ENCODE results near the gene CLIP2.
"Not testable (repeated sequence)": the region's sequence is repeated elsewhere in the genome, so short reads cannot be mapped to it uniquely, and the experiment has no call there.

The CLIP2 gene

DNA sequence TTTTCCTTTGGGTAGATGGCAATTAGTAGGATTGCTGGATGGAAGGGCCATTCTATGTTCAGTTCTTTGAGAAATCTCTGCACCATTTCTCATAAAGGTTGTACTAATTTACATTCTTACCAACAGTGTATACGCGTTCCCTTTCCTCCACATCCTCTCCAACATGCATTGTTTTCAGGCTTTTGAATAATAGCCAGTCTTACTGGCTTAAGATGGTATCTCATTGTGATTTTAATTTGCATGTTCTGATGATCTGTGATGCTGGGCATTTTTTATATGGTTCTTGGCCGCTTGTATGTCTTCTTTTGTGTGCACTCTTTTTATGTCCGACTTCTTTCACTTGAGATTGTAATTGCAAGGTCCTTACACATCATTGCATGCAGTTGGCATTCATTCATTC is 11.7 kb downstream of the CLIP2 start:
- no peak for DNase-seq

DNA sequence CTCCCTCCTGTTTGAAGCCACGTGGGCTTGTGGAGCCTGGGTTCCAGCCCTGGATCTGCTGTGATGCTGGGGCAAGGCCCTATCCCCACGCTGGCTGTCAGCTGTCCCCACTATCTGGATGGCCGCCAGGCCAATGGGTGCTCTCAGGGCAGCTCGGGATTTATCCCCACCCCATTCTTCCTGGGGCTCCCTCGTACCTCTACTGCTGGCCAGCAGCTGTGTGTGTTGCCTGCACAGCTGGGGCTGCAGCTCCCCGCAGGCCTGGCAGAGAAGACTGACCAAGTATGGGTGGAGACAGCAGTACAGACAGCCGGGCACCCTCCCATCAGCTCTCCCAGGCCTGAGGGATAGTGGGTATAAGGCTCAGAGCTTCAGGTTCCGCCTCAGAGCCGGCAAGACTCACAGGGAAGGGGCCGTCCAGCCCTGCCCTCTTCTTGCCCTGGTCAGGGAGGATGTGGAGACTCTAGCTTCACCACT is 13.6 kb downstream of the CLIP2 start:
- DNase-seq: no peak

DNA sequence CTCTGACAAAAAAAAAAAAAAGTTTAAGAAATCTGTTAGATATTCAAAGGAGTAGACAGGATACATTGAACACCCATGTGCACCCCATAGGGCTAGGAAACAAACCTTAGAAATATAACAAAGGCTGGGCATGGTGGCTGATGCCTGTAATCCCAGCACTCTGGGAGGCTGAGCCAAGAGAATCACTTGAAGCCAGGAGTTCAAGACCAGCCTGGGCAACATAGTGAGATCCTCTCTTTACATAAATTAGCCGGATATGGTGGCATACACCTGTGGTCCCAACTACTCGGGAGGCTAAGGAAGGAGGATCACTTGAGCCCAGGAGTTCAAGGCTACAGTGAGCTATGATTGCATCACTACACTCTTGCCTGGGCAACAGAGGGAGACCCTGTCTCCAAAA is 15.3 kb downstream of the CLIP2 start:
- no peak for DNase-seq

DNA sequence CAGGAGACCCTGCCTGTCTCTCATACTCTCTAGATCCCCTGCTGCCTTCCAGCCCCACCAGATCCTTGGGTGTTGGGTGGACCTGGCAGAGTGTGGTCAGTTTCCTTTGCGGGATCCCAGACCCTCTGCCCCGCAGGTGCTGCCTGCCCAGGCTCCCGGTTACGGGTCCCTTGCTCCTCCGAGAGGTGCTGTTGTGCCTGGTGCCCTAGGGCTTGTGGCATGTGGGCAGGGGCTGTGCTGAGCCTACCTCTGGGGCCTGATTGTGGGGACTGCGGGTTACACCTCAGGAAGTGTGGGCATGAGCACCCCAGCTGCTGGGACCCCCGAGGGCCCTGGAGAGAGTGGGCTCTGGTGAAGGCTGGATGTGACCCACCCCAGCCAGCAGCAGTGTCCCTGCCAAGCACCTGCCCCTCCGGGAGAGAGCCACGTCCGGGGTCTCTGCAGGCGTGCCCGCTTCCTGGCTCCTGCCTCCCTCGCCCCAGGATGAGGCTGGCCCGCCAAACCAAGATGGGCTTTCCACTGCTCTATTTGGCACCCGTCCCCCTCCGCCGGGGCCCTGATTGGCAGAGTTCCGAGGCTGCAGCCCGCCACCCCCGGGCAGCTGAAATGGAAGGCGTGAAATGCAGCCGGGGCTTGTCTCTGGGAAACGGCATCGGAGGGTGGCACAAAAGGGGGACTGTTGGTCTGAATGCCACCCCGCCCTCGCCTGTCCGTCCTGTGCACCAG is 17.0 kb downstream of the CLIP2 start:
- no peak for DNase-seq

DNA sequence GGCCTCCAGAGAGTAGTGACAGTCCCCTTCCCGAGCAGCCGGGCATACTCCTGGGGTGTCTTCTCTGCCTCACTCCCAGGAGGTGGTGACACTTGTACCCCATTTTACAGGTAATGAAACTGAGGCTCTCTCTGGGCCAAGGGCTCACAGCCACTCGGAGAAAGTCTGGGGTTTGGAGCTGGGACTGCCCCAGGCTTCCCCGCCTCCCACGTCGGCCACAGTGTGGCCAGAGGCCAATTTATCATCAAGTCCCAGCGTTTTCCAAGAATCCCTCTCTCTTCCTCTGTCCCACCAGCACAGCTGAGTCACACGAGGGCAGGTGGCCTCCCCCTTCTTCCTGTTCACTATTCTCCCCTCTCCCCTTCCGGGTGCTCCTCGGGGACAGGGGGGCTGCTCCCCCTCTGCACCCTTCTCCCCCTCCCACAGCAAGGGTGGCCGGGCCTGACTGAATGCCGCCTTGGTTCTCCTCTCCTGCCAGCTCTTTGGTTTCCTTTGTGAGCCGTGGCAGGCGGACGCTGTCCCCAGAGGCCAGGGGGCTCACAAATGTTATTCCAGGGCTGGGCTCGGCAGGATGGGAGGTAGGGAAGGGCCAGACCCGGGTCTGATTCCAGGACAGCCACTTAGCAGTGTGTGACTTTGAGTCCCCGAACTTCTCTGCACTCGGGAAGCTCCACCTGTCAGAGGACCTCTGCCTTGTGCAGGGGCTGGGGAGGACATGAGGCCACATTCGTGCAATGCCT is 17.7 kb downstream of the CLIP2 start:
- DNase-seq: peak; percentile 88

DNA sequence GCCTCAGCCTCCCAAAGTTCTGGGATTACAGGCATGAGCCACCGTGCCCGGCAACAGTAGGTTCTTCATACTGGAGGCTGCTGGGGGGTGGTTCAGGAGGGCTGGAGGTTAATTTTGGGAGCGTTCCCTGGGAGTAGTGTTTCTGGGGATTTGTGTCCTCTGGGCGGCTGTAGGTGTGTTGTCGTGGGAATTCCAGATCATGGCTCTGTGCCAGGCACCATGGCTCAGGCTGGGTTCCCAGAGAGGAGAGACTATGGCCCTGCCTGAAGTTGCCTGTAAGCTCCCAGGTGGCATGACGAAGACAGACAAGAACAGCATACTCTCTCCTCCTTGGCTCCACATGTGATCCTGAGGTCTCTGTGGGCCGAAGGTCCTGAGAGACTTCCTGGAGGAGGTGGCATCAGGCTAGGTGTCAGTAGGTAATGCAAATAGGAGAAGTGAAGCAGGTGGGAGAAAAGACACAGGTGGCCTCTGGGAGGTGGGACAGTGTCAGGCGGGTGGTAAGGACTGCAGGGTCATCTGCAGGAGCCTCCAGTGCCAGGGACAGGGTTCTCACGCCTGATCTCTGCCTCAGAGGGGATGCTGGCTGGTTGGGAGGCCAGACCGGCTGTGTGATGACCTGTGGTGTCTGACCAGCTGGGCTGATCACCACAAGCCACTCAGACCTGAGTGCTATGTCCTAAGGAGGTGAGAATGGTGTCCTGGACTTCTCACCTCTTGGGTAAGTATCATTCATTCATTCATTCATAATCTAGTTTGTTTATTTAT is 18.7 kb downstream of the CLIP2 start:
- no peak for DNase-seq

DNA sequence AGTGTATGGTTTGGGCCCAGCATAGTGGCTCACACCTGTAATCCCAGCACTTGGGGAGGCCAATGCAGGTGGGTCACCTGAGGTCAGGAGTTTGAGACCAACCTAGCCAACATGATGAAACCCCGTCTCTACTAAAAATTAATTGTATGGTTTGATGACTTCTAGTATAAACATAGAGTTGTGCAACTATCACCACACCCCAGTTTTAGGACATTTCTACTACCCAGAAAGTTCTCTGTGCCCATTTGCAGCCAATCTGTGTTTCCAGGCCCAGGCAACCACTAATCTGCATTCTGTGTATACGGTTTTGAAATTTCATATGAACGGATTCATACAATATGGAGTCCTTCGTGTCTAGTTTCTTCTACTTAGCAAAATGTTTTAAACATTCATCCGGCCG is 20.0 kb downstream of the CLIP2 start:
- DNase-seq: no peak

DNA sequence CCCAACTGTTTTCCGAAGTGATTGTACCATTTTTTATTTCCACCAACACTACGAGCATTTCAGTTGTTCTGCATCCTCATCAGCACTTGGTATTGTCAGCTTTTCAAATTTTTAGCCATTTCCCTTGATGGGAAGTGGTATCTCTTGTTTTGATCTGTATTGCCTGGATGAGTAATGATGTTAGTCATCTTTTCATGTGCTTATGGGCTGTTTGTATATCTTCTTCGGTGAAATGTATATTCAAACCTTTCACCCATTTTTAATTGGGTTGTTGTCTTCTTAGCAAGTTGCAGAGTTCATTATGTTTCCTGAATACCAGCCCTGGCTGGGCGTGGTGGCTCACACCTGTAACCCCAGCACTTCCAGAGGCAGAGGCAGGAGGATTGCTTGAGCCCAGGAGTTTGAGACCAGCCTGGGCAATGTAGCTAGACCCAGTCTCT is 22.1 kb downstream of the CLIP2 start:
- DNase-seq: peak; percentile 33

DNA sequence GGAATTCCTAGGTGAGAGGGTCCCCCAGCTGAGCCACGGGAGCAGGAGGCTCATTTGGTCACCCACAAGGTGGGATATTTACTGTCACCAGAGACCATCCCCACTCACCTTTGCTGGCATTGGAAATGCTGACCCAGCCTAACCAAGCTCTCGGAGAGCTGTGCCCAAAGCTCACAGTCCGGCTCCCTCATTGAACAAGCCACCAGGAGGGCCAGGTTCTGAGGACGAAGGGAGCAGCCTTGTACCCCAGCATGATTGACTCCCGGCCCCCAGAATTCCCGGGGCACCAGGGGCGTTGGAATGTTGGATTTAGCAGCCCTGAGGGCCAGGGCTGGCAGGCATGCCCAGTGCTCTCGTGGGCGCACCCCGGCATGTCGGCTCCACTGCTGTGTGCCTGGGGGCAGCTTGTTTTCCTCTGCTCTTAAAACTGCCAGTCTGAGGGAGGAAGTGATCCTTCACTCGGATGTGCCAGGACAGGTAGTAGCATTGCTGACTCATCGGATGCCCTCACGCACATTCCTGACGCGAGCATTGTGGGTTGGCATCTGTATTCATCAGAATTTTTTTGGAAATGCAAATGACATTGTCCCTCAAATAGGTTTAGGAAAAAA is 23.3 kb downstream of the CLIP2 start:
- DNase-seq: no peak

DNA sequence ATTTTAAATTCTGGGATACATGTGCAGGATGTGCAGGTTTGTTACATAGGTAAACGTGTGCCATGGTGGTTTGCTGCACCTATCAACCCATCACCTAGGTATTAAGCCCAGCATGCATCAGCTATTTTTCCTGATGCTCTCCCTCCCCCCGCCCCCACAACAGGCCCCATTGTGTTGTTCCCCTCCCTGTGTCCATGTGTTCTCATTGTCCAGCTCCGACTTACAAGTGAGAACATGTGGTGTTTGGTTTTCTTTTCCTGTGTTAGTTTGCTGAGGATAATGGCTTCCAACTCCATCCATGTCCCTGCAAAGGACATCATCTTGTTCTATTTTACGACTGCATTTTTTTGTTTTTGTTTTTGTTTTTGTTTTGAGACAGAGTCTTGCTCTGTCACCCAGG is 26.7 kb downstream of the CLIP2 start:
- not testable (repeated sequence) for DNase-seq

DNA sequence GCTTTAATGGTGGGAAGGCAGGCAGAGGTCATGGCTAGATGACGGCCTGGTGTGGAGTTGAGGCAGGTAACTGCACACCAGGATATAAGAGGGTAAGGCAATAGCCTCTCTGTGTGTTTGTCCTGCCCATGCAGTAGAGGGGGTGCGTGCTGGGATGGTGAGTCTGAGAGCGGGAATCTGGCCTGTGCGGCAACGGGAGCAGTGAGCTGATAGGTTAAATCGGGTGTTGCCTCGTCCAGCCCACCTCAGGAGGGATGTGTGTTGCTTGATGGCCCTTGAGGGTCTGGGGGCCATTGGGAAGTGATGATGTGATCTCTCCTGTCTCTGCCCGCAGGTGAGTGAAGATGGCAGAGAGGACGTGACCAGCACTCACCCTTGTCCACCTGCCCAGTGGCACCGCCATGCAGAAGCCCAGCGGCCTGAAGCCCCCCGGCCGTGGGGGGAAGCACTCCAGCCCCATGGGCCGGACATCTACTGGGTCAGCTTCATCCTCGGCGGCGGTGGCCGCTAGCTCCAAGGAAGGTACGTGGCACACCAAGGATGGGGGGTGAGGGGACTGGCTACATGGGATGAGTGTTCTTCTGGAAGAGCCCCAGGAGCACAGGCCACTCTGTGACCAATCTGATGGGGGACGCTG is 28.1 kb downstream of the CLIP2 start:
- DNase-seq: no peak

DNA sequence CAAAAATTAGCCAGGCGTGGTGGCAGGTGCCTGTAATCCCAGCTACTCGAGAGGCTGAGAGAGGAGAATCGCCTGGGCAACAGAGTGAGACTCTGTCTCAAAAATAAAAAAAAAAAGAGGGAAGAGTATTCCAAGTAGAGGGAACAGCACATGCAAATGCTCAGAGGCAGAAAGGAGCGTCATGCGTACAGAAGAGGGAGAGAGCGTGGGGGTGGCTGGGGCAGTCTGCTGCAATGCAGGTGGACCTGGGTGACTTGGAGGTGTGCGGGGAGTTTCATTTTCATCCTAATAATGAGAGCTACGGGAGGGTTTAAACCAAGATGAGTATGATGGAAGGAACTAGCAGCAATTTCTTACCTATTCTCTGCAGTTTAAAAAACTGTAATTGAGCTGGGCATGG is 28.8 kb downstream of the CLIP2 start:
- DNase-seq: no peak

DNA sequence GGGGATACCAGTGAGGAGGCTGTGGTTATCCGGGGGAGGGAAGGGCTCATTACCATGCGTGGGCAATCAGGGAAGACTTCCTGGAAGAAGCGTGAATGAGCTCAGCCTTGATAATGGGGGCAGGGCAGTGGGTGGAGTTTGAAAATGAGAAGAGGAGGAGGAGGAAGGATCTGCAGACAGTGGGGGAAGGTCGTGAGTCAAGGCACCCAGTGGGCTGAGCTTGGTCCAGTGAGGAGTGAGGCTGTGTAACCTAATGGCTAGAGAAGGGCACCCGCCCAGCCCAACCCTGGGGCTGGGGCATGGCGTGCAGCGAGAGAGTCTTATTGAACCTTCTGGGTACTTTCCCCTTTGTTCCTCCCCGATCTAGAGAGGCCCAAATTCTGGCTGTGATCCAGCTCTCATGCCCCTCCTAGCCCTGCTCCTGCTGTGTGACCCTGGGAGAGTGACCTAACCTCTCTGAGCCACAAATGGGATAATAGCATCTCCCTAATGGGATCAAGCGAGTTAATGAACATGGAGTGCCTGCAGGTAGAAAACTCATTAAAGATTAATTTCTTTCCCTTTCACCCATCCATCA is 31.5 kb downstream of the CLIP2 start:
- no peak for DNase-seq

DNA sequence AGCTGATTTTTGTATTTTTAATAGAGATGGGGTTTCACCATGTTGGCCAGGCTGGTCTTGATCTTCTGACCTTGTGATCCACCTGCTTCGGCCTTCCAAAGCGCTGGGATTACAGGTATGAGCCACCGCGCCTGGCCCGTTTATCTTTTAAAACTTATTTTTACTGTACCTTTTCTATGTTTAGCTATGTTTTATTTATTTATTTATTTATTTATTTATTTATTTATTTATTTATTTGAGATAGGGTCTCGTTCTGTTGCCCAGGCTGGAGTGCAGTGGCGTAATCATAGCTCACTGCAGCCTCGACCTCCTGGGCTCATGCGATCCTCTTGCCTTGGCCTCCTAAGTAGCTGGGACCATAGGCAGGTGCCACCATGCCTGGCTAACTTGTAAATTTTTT is 33.7 kb downstream of the CLIP2 start:
- DNase-seq: not testable (repeated sequence)

DNA sequence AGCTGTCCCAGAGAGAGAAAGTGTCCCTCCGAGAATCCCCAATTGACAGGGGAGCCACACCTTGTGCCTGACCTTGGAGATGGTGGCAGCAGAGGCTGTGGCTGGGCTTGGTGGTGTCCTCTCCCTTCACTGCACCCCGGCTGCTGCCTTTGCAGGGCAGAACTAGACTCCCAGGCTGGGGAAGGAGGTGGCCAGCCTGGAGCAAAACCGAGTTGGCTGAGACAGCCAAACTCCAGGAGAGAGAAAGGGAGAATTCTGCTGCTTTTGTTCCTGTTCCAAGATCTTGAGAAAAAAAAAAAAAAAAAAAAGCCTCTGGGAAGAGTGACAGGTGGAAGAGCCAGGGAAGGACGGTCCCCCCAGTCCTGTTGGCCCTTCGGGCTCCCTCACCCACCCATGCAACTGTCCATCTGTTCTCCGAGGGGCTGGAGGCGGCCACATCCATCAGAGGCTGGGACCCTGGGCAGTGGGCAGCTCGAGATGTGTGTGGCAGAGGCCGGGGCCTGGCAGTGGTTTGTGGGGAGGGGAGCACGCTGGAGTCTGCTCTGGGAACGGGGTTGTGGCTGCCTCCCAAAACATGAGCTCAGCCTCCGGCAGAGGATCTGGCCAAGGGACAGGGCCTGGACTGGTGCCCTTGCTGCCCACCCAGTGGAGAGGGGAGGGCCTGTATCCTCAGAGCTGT is 35.5 kb downstream of the CLIP2 start:
- DNase-seq: no peak

DNA sequence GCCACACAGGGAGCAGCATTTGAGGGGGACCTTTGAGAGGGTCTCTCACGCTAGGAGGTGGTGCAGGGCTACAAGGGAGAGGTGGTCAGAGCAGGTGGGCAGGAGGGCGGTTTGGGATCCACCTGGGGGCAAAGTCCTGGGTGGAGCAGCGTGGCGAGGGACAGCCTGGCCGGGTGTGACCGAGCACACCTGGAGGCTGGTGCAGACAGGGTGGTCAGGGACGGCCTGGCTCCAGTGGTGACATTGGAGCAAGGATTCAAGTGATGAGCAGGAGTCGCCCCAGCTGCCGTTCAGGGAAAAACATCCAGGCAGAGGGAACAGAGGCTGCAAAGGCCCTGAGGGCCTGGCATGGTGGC is 36.0 kb downstream of the CLIP2 start:
- DNase-seq: no peak

DNA sequence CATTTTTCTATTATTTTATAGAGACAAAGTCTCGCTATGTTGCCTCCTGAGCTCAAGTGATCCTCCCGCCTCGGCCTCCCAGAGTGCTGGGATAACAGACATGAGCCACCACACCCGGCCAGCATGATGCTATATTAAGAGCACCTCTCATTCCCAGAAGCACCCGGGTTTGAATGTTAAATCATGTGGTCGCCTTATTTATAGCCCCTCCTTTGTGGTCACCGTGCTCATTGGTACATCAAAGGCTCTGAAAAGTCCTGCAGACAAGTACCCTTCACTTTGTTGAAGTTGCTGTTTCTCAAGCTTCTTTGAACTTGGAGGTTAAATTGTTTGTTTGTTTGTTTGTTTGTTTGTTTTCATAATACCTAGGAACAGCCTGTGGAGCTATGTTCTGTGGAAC is 40.0 kb downstream of the CLIP2 start:
- no peak for DNase-seq

DNA sequence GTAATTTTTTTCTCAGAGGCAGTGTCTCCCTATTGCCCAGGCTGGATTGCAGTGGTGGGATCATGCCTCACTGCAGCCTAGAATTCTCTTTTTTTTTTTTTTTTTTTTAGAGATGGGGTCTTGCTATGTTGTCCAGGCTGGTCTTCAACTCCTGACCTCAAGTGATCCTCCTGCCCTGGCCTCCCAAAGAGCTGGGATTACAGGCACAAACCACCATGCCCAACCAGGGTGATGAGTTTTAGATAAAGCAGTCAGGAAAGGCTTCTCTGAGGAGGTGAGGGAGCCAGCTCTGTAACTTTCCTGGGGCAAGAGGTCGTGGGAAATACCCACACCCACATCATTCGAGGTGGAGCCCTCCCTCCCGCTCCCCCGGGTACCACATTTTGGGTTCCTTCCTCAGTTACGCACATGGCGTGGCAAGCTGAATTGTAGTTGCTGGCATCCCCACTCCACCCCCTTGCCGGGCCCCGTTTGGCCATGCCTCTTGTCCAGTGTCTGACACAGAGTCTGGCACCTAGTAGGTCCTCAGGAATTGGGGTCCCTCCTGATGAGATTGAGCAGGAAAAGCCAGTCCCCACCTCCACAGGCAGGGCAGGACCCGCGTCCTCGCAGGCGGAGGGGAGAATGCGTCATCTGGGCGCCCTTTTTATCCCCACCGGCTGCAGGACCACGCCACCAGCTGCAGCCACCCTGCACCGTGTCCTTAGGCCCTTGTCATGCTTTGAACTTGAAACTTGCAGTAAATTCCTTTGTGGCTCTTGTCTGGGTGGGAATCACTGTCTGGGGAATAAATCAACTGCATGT is 43.4 kb downstream of the CLIP2 start:
- peak; percentile 23 for DNase-seq

DNA sequence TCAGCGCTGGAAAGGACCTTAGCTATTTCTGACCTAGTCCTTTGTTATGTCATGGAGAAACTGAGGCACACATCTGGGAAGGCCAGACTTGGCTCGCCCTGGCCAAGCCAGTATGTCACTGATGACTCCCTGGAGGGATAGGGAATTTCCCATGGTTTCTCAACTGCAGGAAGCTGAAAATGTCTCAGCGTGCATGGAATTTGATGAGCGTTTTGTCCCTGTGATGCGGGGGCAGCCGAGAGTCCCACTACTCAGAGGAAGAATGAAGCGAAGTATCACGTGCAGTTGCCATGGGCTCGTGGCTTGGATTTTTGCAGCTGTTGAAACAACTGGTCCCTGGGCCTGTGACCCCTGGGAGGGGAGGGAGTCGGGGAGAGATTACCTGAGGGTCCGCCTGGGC is 44.8 kb downstream of the CLIP2 start:
- DNase-seq: peak; percentile 80

DNA sequence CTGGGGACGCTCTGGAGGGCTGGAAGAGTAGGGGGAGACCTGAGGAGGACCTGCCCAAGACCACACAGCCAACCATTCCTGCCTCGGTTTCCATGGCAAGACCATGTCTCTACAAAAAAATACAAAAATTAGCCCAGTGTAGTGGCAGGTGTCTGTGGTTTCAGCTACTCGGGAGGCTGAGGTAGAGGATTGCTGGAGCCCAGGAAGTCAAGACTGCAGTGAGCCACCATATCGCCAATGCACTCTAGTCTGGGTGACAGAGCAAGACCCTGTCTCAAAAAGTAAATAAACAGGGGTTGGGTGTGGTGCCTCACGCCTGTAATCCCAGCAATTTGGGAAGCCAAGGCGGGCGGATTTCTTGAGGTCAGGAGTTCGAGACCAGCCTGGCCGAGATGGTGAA is 48.7 kb downstream of the CLIP2 start:
- DNase-seq: no peak

Measured in fibroblast of skin of back (primary cell).